Osteoblast (primary cell): ENCODE data around the gene TAL1. TPM values are rescaled to one million over a fixed set of nuclear protein-coding genes. Genes with fewer than 3 reads are reported as not detected.

Experiments
- DNase-seq: peaks from one replicate; pipeline ENCODE4 v3.0.0; 2011; ENCODE audit warnings: low spot score, mixed read lengths; ENCODE audit not compliant: insufficient read length; ENCODE audit errors: missing footprints
- H2AFZ ChIP-seq: 2 replicates; pipeline ENCODE4 v1.6.0; 2011; ENCODE audit warnings: mild to moderate bottlenecking, low read length
- H3K27ac ChIP-seq: 2 replicates; pipeline ENCODE4 v1.5.1; 2011; ENCODE audit warnings: mild to moderate bottlenecking, low read depth, low read length, moderate library complexity
- H3K27me3 ChIP-seq: 2 replicates; pipeline ENCODE4 v1.6.0; 2012; ENCODE audit warnings: mild to moderate bottlenecking, control low read depth, inconsistent platforms, low read length, moderate library complexity; ENCODE audit not compliant: insufficient read depth
- H3K36me3 ChIP-seq: 2 replicates; pipeline ENCODE4 v1.5.1; 2011; ENCODE audit warnings: mild to moderate bottlenecking, low read length, control low read depth, moderate library complexity; ENCODE audit not compliant: insufficient read depth
- H3K4me1 ChIP-seq: 2 replicates; pipeline ENCODE4 v1.5.1; 2011; ENCODE audit warnings: mild to moderate bottlenecking, low read length, control low read depth, moderate library complexity; ENCODE audit not compliant: insufficient read depth
- H3K4me2 ChIP-seq: 2 replicates; pipeline ENCODE4 v1.6.0; 2011; ENCODE audit warnings: mild to moderate bottlenecking, low read length; ENCODE audit not compliant: insufficient read depth
- H3K4me3 ChIP-seq: fragments of 200-600 bp; sonication (generic); 3 replicates; pipeline ENCODE4 v1.5.1; 2012; ENCODE audit warnings: mild to moderate bottlenecking, low read length, inconsistent platforms; ENCODE audit not compliant: insufficient read depth
- H3K79me2 ChIP-seq: 2 replicates; pipeline ENCODE4 v1.6.0; 2012; ENCODE audit warnings: mild to moderate bottlenecking, low read length, control low read depth, inconsistent platforms; ENCODE audit not compliant: insufficient read depth
- H3K9me3 ChIP-seq: 2 replicates; pipeline ENCODE4 v1.5.1; 2011; ENCODE audit warnings: low read depth, low read length, control low read depth
- H4K20me1 ChIP-seq: 2 replicates; pipeline ENCODE4 v1.6.0; 2012; ENCODE audit warnings: mild to moderate bottlenecking, low read length, control low read depth; ENCODE audit not compliant: insufficient read depth
- total RNA-seq: library from RNA; depleted of rRNA; stranded (reverse); fragments of >200 nt; gene quantifications from 2 replicates; pipeline ENCODE4 v1.2.3, GENCODE V29; 2012
- TF ChIP-seq, protein P1 (sequence below): IDR thresholded peaks from 2 replicates; pipeline ENCODE4 v1.5.1; 2011; ENCODE audit warnings: mild to moderate bottlenecking, low read depth, low read length, moderate library complexity; ENCODE audit errors: extremely low read depth

TAL1 gene
- total RNA-seq, 1 donor = not detected

DNA sequence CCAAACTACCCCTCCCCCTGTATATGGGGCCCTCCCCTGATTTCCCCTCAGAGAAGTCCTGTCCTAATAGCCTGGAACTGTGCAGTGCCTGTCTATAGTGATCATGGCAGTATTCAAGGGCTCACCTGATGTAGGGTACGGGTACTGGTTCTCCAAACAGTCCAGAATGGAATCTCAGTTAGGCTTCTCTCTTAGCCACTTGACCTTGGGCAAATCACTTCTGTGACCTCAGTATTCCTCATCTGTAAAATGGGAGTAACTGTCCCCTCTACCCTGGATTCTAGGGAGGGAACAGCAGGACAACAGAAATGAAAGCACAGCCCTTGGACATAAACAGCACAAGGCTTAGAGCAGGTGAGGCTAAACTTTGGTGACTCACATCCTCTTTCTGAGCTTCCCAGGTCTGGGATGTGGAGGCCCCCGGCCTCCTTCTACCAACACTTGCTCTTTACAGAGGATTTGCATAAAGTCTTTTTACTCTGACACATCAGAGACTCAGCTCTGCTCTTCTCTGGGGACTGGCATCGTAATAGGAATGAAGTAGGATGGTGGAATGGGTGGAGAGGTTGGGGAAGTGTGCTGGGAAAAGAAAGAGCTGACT, 22.2 kb downstream of the TAL1 start:
- Histone ChIP-seq H3K79me2 (no peaks in the 10 kb centered on the region), H2AFZ (no peak overlapping the region), H3K4me1 (no peaks in the 10 kb centered on the region), H3K36me3 (no peaks in the 10 kb centered on the region), H3K9me3 (no peaks in the 10 kb centered on the region), H3K4me3 (no peak overlapping the region), H3K27me3 (peaks cover 5% of the 10 kb centered on the region), H3K4me2 (no peak overlapping the region), H4K20me1 (no peaks in the 10 kb centered on the region), H3K27ac (no peak overlapping the region)
- TF ChIP-seq, protein P1, sequence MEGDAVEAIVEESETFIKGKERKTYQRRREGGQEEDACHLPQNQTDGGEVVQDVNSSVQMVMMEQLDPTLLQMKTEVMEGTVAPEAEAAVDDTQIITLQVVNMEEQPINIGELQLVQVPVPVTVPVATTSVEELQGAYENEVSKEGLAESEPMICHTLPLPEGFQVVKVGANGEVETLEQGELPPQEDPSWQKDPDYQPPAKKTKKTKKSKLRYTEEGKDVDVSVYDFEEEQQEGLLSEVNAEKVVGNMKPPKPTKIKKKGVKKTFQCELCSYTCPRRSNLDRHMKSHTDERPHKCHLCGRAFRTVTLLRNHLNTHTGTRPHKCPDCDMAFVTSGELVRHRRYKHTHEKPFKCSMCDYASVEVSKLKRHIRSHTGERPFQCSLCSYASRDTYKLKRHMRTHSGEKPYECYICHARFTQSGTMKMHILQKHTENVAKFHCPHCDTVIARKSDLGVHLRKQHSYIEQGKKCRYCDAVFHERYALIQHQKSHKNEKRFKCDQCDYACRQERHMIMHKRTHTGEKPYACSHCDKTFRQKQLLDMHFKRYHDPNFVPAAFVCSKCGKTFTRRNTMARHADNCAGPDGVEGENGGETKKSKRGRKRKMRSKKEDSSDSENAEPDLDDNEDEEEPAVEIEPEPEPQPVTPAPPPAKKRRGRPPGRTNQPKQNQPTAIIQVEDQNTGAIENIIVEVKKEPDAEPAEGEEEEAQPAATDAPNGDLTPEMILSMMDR = no peak
- DNase-seq = peak; percentile 51

DNA sequence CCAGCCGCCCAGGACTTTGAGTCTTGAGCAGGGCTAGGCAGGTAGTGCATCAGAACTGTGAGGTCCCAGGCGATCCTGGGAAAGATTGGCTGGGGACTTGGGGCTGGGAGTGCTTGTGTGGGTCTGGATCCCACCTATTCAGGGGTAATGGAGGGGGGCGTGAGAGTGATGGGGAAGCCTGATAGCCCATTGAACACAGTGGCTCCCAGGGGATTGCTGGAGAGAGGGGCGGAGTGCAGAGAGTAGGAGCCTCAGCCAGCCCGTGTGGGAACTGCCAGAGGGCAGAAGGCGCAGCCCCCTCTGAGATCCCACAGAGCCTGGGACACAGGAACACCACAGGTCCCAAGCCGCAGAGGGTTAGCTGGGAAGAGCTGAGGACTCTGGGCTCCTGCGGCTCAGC, 22.9 kb downstream of the TAL1 start:
- TF ChIP-seq, protein P1 = no peak

DNA sequence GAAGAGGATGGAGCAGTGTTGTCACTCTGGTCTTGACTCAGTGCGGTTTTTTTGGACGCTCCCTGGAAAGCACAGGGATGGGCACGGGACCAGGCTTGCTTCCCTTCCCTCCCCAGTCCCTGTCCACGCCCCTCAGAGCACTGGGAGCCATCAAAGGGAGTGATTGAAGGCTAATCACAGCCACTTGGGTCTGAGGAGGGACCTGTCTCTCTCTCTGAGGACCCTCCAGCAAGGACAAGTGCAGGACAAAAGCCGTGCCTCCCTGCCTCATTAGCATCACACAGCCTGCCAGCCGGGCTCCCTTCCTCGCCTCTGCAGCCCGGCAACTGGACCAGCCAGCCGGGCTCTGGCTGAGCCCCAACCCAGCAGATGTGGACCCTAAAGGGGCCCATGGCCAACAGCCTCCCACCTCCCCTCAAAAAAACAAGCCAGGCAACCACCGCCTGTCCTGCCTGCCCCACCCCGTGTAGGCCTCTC, 23.6 kb downstream of the TAL1 start:
- Histone ChIP-seq H3K9me3 (no peaks in the 10 kb centered on the region), H3K4me2 (no peak overlapping the region), H3K27ac (no peak overlapping the region), H3K36me3 (no peaks in the 10 kb centered on the region), H3K27me3 (peaks cover 5% of the 10 kb centered on the region), H3K4me3 (no peak overlapping the region), H2AFZ (no peak overlapping the region), H3K4me1 (no peaks in the 10 kb centered on the region), H3K79me2 (no peaks in the 10 kb centered on the region), H4K20me1 (no peaks in the 10 kb centered on the region)
- TF ChIP-seq, protein P1 = no peak
- peak; percentile 66 for DNase-seq

More for the DNA sequence above, 22.9 kb downstream of the TAL1 start:
- Histone ChIP-seq H3K36me3 (no peaks in the 10 kb centered on the region), H3K27me3 (peaks cover 5% of the 10 kb centered on the region), H4K20me1 (no peaks in the 10 kb centered on the region), H3K9me3 (no peaks in the 10 kb centered on the region), H3K4me1 (no peaks in the 10 kb centered on the region), H3K79me2 (no peaks in the 10 kb centered on the region), H2AFZ (no peak overlapping the region), H3K27ac (no peak overlapping the region), H3K4me3 (no peak overlapping the region), H3K4me2 (no peak overlapping the region)
- DNase-seq = no peak

DNA sequence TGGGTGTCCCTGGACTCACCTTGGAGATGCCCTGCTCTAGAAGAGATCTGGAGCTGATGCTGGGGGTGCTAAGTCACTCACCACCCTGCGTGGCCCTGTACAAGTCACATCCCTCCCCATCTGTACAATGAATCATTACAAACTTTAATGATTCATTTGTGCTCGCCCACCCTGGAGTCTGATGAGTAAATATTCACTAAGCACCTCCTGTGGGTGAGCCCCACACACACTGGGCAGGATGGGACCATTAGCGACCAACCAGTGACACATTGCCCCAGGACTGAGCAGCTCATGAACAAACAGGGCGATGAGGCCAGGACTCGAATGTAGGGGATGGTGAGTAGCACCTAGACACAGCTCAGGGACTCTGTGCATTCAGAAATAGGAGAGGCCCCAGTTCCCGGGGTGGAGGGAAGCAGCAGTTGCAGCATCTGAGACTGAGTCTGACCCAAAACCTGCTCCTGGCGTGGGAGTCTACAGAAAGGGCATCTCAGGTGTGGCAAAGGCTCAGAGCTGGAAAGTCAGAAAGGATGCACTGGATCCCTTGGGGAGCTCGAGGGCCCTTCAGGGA, 24.1 kb downstream of the TAL1 start:
- no peaks in the 10 kb centered on the region for H3K4me1 ChIP-seq
- no peak overlapping the region for H2AFZ ChIP-seq
- no peaks in the 10 kb centered on the region for H3K79me2 ChIP-seq
- no peak overlapping the region for H3K4me2 ChIP-seq
- no peak overlapping the region for H3K27ac ChIP-seq
- no peak overlapping the region for H3K4me3 ChIP-seq
- no peaks in the 10 kb centered on the region for H3K9me3 ChIP-seq
- TF ChIP-seq, protein P1 = no peak
- DNase-seq = peak; percentile 87
- H3K27me3 ChIP-seq = peaks cover 5% of the 10 kb centered on the region
- H3K36me3 ChIP-seq = no peaks in the 10 kb centered on the region
- H4K20me1 ChIP-seq = no peaks in the 10 kb centered on the region
